Vein endothelial cell (primary cell): ENCODE results near the gene CEP76. TPM values are rescaled to one million over a fixed set of nuclear protein-coding genes. Genes with fewer than 3 reads are reported as not detected.

ENCODE experiments used
- total RNA-seq: library from RNA; depleted of rRNA; stranded (reverse); fragments of >200 nt; gene quantifications from 2 replicates; pipeline ENCODE4 v1.2.3, GENCODE V29; 2012

Gene CEP76
- 9.5 and 10.6 TPM in 2 replicates for total RNA-seq

GRCh38 chr18:12702221-12703095 lies at the start of gene CEP76, which contains the start of gene PSMG2:
Gene CEP76, minus strand, starts transcription at chr18:12702723. Its CDS starts 175 bp downstream, at chr18:12702548.
Gene PSMG2, plus strand, starts transcription at chr18:12703042. Its CDS starts 66 bp downstream, at chr18:12703108.

GRCh38 chr18:12657684-12658425 lies 44.7 kb downstream of the CEP76 start, which contains the start of gene SPIRE1:
Gene SPIRE1, minus strand, starts transcription at chr18:12658107. Its CDS starts 241 bp downstream, at chr18:12657866.

Other genes starting within 250 kb of the CEP76 start
- 37.7 and 42.1 TPM in 2 replicates for gene SPIRE1, start 44.6 kb downstream of the CEP76 start, total RNA-seq
- 80.4 and 89.7 TPM in 2 replicates for gene PSMG2, start 319 bp upstream of the CEP76 start, total RNA-seq
- 14.4 and 22.5 TPM in 2 replicates for gene PTPN2, start 181.5 kb upstream of the CEP76 start, total RNA-seq
- 34.9 and 46.3 TPM in 2 replicates for gene SEH1L, start 245.3 kb upstream of the CEP76 start, total RNA-seq